Fibroblast of villous mesenchyme (primary cell): Measurements from ENCODE around the gene KLHDC3. TPM values are rescaled to one million over a fixed set of nuclear protein-coding genes. Genes with fewer than 3 reads are reported as not detected.
A peak's percentile ranks its signal among the peaks of the same experiment; 100 is the strongest.

Experiments used
- DNase-seq: peaks from one replicate; pipeline ENCODE4 v3.0.0-alpha.2; 2010; ENCODE audit warnings: low read depth
- H3K4me3 ChIP-seq: 2 replicates; pipeline ENCODE4 v1.5.1; 2011; ENCODE audit warnings: low read depth, mild to moderate bottlenecking, low read length
- total RNA-seq: library from RNA; depleted of rRNA; stranded (reverse); fragments of >200 nt; gene quantifications from 2 replicates; pipeline ENCODE4 v1.2.3, GENCODE V29; 2012
- TF ChIP-seq, protein P1 (sequence below): IDR thresholded peaks from 2 replicates; pipeline ENCODE4 v1.5.1; 2012; ENCODE audit warnings: low read depth, mild to moderate bottlenecking, low read length; ENCODE audit not compliant: insufficient read depth

KLHDC3 gene
- total RNA-seq, 1 donor: 93.3 TPM

DNA sequence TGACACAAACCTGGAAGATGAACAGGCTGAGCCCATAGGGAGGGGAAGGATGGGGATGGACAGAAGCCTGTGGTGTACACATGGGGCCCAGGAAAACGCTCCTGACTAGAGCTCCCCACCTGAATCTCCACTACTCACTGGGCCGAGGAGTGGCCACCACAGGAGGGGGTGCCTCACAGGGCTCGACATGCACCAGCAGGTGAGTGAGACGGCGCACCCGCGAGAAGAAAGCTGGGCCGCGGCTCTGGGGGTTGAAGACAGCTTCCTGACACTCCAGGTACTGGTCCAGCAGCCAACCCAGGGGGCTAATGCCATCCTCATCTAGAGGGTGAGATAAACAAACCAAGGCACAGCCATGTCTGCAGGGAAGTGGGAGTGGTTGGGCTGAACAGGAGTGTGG, 29.3 kb downstream of the KLHDC3 start:
- DNase-seq: no peak
- TF ChIP-seq, protein P1, sequence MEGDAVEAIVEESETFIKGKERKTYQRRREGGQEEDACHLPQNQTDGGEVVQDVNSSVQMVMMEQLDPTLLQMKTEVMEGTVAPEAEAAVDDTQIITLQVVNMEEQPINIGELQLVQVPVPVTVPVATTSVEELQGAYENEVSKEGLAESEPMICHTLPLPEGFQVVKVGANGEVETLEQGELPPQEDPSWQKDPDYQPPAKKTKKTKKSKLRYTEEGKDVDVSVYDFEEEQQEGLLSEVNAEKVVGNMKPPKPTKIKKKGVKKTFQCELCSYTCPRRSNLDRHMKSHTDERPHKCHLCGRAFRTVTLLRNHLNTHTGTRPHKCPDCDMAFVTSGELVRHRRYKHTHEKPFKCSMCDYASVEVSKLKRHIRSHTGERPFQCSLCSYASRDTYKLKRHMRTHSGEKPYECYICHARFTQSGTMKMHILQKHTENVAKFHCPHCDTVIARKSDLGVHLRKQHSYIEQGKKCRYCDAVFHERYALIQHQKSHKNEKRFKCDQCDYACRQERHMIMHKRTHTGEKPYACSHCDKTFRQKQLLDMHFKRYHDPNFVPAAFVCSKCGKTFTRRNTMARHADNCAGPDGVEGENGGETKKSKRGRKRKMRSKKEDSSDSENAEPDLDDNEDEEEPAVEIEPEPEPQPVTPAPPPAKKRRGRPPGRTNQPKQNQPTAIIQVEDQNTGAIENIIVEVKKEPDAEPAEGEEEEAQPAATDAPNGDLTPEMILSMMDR: no peak
- H3K4me3 ChIP-seq: no peak overlapping the region

DNA sequence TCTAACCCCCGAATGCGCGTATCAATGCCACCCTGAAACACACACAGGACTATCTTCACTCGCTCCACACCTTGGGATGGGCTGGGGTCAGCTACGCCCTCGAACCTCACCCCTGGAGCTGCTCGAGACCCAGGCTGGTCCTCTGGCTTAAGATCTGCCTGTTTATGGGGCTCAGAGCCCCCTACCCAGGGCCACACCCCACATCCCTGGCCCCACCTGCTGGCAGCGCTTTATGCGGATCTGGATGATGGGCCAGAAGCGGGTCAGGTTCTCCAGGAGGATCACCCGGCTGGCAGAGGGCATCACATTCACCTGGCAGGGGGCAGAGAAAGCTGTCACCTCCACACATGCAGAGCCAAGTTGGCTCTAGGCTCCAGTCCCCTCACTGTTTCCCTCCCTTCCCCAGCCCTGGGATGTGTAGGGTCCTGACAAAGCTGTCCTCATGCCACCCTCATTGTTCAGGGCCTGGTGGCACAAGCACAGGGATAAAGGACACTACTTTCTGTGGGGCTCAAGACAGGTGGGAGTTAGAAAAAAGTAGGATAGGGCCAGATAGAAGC, 31.4 kb downstream of the KLHDC3 start:
- no peak for DNase-seq
- no peak overlapping the region for H3K4me3 ChIP-seq
- TF ChIP-seq, protein P1: no peak

- H3K4me3 ChIP-seq: no peak overlapping the region
- DNase-seq: no peak
- TF ChIP-seq, protein P1: no peak
Observed at GRCh38 chr6:43047998-43048397, 33.9 kb downstream of the KLHDC3 start.

DNA sequence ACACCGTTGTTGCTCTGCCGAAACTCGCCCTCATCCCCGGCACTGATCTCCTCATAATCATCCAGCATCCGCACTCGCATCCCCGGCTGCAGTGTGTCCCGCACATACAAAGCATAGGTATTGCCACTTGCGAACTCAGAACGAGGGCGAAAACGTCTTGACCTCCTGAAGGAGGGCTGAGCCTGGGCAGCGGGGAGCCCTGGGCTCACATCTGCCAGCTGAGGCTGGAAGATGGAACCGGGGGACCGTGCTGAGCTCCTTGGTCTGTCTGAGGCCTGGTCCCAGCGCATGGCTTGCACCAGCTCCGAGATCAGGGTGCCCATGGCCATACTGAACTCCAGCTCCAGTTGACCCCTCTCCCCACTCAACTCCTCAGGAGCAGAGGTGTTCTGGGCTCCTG, 36.9 kb downstream of the KLHDC3 start:
- no peak for DNase-seq
- H3K4me3 ChIP-seq: no peak overlapping the region
- TF ChIP-seq, protein P1: no peak

DNA sequence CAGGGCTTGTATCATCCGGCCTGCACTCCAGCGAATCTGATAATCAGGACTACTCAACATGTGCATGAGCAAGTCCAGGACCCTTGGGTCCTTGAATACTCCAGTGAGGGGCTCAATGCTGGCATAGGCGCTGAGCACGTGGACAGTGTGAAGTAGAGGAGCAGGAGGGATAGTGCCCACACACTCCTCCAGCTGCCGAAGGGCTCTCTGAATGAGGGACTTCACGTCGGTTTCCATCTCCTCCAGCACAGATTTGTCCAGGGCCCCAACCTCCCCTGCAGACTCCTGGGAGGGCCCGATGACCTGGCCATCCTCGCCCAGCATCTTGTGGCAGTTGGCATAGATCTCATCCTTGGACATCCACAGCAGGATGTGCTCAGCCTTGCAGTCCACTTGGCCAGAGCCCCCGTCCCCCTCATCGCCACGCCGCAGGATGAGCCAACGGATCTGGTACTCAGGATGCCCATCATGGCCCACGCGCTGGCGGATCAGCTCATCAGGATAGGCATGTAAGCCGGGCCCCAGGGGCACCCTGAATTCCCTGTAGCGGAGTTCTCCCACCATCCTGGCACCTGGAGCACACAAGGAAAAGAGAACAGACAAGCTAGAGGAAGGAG, 38.3 kb downstream of the KLHDC3 start:
- peak overlapping the region; percentile 93 for H3K4me3 ChIP-seq
- no peak for DNase-seq
- TF ChIP-seq, protein P1: no peak

- H3K4me3 ChIP-seq: peak overlapping the region; percentile 93
- DNase-seq: peak; percentile 35
- TF ChIP-seq, protein P1: no peak
Observed at GRCh38 chr6:43052842-43053544, 38.9 kb downstream of the KLHDC3 start.
